ENCODE data around the gene SERPINA1. TPM values are rescaled to one million over a fixed set of nuclear protein-coding genes. Genes with fewer than 3 reads are reported as not detected.

SERPINA1 gene
- total RNA-seq, 1 experiment from 2014 or later, result 150 TPM

DNA sequence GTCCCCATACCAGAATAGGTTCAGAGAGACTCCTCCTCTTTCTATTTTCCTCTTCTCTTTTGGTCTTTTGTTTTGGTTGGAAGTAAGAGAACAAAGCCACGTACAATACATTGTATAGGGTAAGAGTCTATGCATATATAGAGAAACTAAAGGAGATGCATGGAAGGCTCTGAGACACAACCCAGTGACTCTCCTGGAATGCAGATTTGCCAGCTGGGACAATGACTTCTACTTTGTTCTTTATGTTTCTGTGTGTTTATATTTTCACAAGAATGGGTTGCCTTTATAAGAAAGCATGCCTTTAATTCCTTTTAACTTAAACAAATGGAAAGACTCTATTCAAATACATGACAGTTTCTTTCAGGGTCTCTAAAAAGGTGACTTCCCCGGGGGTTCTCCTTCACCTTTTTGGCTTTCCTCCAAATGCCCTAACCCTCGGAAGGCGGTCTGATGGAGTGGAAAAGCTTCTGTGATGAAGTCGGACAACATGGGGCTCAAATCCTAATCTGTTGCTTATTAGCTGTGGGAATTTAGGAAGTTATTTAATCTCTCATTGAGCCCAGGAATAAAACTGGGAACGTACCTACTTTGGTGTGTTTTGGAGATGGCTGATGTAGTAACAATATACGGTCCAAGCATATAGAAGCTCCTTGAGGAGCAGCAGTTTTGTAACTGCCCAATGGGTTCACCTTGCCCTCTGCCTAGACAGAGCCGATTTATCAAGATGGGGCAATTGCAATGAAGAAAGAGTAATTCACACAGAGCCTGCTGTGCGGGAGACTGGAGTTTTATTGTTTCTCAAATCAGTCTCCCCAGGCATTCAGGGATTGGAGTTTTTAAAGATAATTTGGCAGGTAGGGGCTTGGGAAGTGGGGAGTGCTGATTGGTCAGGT, 9.1 kb upstream of the SERPINA1 start:
- CTCF ChIA-PET, result interaction anchor here (0.8 kb wide), 1 partner anchor 26 kb away, joined by 5 read pairs; no protein-coding TSS in a partner anchor
- peaks cover 31% of the 10 kb centered on the region for H3K4me1 Mint-ChIP-seq (ENCODE audit: low read depth, unreplicated experiment)

DNA sequence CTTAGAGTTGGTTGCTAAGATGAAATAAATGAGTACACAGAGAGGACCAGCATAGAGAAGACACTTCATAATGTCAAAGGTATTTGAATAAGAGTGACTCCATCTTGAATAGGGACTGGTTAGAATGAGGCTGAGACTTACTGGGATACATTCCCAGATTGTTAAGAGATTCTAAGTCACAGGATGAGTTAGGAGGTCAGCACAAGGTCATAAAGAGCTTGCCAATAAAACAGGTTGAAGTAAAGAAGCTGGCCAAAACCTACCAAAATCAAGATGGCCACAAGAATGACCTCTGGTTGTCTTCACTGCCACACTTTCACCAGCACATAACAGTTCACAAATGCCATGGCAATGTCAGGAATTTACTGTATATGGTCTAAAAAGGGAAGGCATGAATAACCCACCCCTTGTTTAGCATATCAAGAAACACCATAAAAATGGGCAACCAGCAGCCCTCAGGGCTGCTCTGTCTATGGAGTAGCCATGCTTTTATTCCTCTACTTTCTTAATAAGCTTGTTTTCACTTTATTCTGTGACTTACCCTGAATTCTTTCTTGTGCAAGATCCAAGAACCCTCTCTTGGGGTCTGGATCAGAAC, 8.3 kb upstream of the SERPINA1 start:
- Histone ChIP-seq H3K36me3 (ENCODE audit: control insufficient read depth, insufficient read depth, low read length) (no peaks in the 10 kb centered on the region), H3K4me3 (ENCODE audit: low read depth, low read length) (no peak overlapping the region), H3K4me1 (peaks cover 48% of the 10 kb centered on the region), H3K9me3 (no peaks in the 10 kb centered on the region), H3K27me3 (replicated peaks; ENCODE audit: control insufficient read depth, insufficient read depth, low read length) (no peaks in the 10 kb centered on the region)
- intact Hi-C loops (cut with micrococcal nuclease; ENCODE audit: unreplicated experiment), result no loop called here
- ChIA-PET CTCF (interaction anchor here (0.8 kb wide), 1 partner anchor 27 kb away, joined by 5 read pairs; no protein-coding TSS in a partner anchor), POLR2A (no interaction called here)
- Mint-ChIP-seq H3K27ac (ENCODE audit: unreplicated experiment) (peak overlapping the region; percentile 87), H3K4me3 (ENCODE audit: unreplicated experiment) (no peak overlapping the region), H3K27me3 (ENCODE audit: insufficient read depth, unreplicated experiment) (no peaks in the 10 kb centered on the region), H3K36me3 (ENCODE audit: insufficient read depth, unreplicated experiment) (no peaks in the 10 kb centered on the region), H3K9me3 (ENCODE audit: unreplicated experiment) (no peaks in the 10 kb centered on the region), H3K4me1 (ENCODE audit: low read depth, unreplicated experiment) (peaks cover 31% of the 10 kb centered on the region)
- BruUV-seq (replicated peaks), result no TSS peak
- no peak for DNase-seq
- TF ChIP-seq, protein P1, sequence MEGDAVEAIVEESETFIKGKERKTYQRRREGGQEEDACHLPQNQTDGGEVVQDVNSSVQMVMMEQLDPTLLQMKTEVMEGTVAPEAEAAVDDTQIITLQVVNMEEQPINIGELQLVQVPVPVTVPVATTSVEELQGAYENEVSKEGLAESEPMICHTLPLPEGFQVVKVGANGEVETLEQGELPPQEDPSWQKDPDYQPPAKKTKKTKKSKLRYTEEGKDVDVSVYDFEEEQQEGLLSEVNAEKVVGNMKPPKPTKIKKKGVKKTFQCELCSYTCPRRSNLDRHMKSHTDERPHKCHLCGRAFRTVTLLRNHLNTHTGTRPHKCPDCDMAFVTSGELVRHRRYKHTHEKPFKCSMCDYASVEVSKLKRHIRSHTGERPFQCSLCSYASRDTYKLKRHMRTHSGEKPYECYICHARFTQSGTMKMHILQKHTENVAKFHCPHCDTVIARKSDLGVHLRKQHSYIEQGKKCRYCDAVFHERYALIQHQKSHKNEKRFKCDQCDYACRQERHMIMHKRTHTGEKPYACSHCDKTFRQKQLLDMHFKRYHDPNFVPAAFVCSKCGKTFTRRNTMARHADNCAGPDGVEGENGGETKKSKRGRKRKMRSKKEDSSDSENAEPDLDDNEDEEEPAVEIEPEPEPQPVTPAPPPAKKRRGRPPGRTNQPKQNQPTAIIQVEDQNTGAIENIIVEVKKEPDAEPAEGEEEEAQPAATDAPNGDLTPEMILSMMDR (IDR thresholded peaks at IDR 0.05; ENCODE audit: insufficient read depth in 1 of 2, low read depth in 1 of 2, low read length in 1 of 2, severe bottlenecking in 1 of 2, unreplicated experiment in 1 of 2), result no peak

More for the DNA sequence above, 9.1 kb upstream of the SERPINA1 start:
- Mint-ChIP-seq H3K4me3 (ENCODE audit: unreplicated experiment) (peak overlapping the region; percentile 14), H3K27me3 (ENCODE audit: insufficient read depth, unreplicated experiment) (no peaks in the 10 kb centered on the region), H3K27ac (ENCODE audit: unreplicated experiment) (peak overlapping the region; percentile 53), H3K36me3 (ENCODE audit: insufficient read depth, unreplicated experiment) (no peaks in the 10 kb centered on the region), H3K9me3 (ENCODE audit: unreplicated experiment) (no peaks in the 10 kb centered on the region)
- TF ChIP-seq, protein P1 (IDR thresholded peaks at IDR 0.05; ENCODE audit: insufficient read depth in 1 of 2, low read depth in 1 of 2, low read length in 1 of 2, severe bottlenecking in 1 of 2, unreplicated experiment in 1 of 2), result no peak
- Histone ChIP-seq H3K36me3 (ENCODE audit: control insufficient read depth, insufficient read depth, low read length) (no peaks in the 10 kb centered on the region), H3K27me3 (replicated peaks; ENCODE audit: control insufficient read depth, insufficient read depth, low read length) (no peaks in the 10 kb centered on the region), H3K4me3 (ENCODE audit: low read depth, low read length) (no peak overlapping the region), H3K4me1 (peaks cover 48% of the 10 kb centered on the region), H3K9me3 (no peaks in the 10 kb centered on the region)
- POLR2A ChIA-PET, result no interaction called here
- DNase-seq, result no peak
- no TSS peak for BruUV-seq (replicated peaks)
- intact Hi-C loops (cut with micrococcal nuclease; ENCODE audit: unreplicated experiment), result no loop called here

DNA sequence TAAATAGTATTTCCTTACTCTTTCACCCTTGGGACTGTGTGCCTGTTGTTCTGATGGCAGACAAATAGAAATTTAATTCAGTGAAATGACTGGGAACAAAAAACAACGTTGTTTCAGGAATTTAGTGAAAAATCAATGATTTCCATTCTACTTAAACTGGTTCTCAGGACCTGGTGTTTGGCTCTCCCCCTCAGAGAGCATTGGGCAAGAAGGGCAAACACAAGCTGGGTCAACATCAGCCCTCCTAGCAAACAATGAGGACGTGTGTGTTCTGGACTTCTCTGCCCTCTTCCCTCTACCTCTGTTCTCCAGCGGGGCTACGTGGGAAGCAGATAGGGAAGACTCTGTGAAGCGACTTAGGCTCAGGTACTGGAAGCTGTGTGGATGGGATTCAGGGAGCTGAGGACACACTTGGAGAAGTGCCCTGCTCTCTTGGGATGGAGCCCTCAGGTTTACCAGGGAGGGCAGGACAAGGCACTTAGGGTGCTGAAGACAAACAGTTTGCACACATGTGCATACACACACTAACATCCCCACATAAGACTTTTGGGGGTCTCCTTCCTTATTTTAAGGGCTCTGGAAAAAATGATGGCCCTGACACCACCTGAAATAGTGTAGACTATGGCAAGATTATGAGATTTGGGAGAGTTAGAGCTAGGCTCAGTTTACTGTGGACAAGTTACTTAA, 7.6 kb upstream of the SERPINA1 start:
- intact Hi-C loops (cut with micrococcal nuclease; ENCODE audit: unreplicated experiment), result no loop called here
- Histone ChIP-seq H3K36me3 (ENCODE audit: control insufficient read depth, insufficient read depth, low read length) (no peaks in the 10 kb centered on the region), H3K4me1 (peaks cover 46% of the 10 kb centered on the region), H3K9me3 (no peaks in the 10 kb centered on the region), H3K4me3 (ENCODE audit: low read depth, low read length) (no peak overlapping the region), H3K27me3 (replicated peaks; ENCODE audit: control insufficient read depth, insufficient read depth, low read length) (no peaks in the 10 kb centered on the region)
- H3K9me3 Mint-ChIP-seq (ENCODE audit: unreplicated experiment), result no peaks in the 10 kb centered on the region
- ChIA-PET POLR2A (no interaction called here), CTCF (no interaction called here)
- H3K4me1 Mint-ChIP-seq (ENCODE audit: low read depth, unreplicated experiment), result peaks cover 31% of the 10 kb centered on the region
- BruUV-seq (replicated peaks), result no TSS peak
- H3K4me3 Mint-ChIP-seq (ENCODE audit: unreplicated experiment), result no peak overlapping the region
- H3K27me3 Mint-ChIP-seq (ENCODE audit: insufficient read depth, unreplicated experiment), result no peaks in the 10 kb centered on the region
- TF ChIP-seq, protein P1 (IDR thresholded peaks at IDR 0.05; ENCODE audit: insufficient read depth in 1 of 2, low read depth in 1 of 2, low read length in 1 of 2, severe bottlenecking in 1 of 2, unreplicated experiment in 1 of 2), result no peak
- peak; percentile 73 to 75 for DNase-seq
- no peaks in the 10 kb centered on the region for H3K36me3 Mint-ChIP-seq (ENCODE audit: insufficient read depth, unreplicated experiment)
- peak overlapping the region; percentile 87 for H3K27ac Mint-ChIP-seq (ENCODE audit: unreplicated experiment)

All from Caco-2 (cell line).